K562 (cell line): ENCODE results near the gene TMEM208. TPM values are rescaled to one million over a fixed set of nuclear protein-coding genes. Genes with fewer than 3 reads are reported as not detected.
A peak's percentile ranks its signal among the peaks of the same experiment; 100 is the strongest.

ENCODE experiments used
- CHD2 ChIP-seq: IDR thresholded peaks from 2 replicates; pipeline ENCODE4 v1.6.1; 2011; ENCODE audit warnings: low read depth, low read length
- CREB1 ChIP-seq, 2 experiments: sonication (generic) in 1 of 2; formaldehyde crosslinking in 1 of 2; IDR thresholded peaks; 2 replicates each; pipeline versions ENCODE4 v1.6.1 to v1.8.0; 2012 to 2022; ENCODE audit warnings: inconsistent platforms in 1 of 2, mild to moderate bottlenecking in 1 of 2, missing genetic modification reagents in 1 of 2, moderate library complexity in 1 of 2
- CTBP1 ChIP-seq: fragments of 450-650 bp; IDR thresholded peaks from 2 replicates; pipeline ENCODE4 v1.6.1; 2016; ENCODE audit warnings: borderline replicate concordance
- KLF13 ChIP-seq: fragments of 450-650 bp; IDR thresholded peaks from 2 replicates; pipeline ENCODE4 v1.6.1; 2016; ENCODE audit warnings: missing genetic modification characterization, low read depth, mild to moderate bottlenecking, missing compliant biosample characterization, moderate library complexity, borderline replicate concordance
- MXI1 ChIP-seq: IDR thresholded peaks from 2 replicates; pipeline ENCODE4 v1.6.1; 2011; ENCODE audit warnings: low read depth, mild to moderate bottlenecking, improper control_type of control experiment, low read length
- NFIC ChIP-seq: fragments of 450-650 bp; IDR thresholded peaks from 2 replicates; pipeline ENCODE4 v1.6.1; 2017; ENCODE audit warnings: mild to moderate bottlenecking, inconsistent platforms
- NR2F6 ChIP-seq: fragments of 450-650 bp; formaldehyde crosslinking; IDR thresholded peaks from 2 replicates; pipeline ENCODE4 v1.4.0; 2020; ENCODE audit warnings: mild to moderate bottlenecking
- NR3C1 ChIP-seq: sonication (generic); formaldehyde crosslinking; IDR thresholded peaks from 2 replicates; pipeline ENCODE4 v1.8.1; 2022; ENCODE audit warnings: missing genetic modification reagents
- PHF8 ChIP-seq: fragments of 200-600 bp; sonication (generic); IDR thresholded peaks from 2 replicates; pipeline ENCODE4 v1.6.1; 2012; ENCODE audit warnings: mixed run types, mild to moderate bottlenecking, inconsistent platforms, low read length, moderate library complexity, borderline replicate concordance
- RNF2 ChIP-seq: sonication (generic); IDR thresholded peaks from 2 replicates; pipeline ENCODE4 v1.6.1; 2016
- TSC22D4 ChIP-seq: fragments of 450-650 bp; IDR thresholded peaks from 2 replicates; pipeline ENCODE4 v1.6.1; 2016; ENCODE audit warnings: missing genetic modification characterization, missing biosample characterization, control low read depth
- XRCC5 ChIP-seq: fragments of 200-400 bp; formaldehyde crosslinking; IDR thresholded peaks from 2 replicates; pipeline ENCODE4 v1.6.1; 2017; ENCODE audit warnings: low read depth, mild to moderate bottlenecking, low read length
- ZFP1 ChIP-seq: fragments of 450-650 bp; formaldehyde crosslinking; IDR thresholded peaks from 2 replicates; pipeline ENCODE4 v1.4.0; 2020; ENCODE audit warnings: mild to moderate bottlenecking, mixed read lengths
- ZNF785 ChIP-seq: fragments of 250-450 bp; sonication (Bioruptor Pico); IDR thresholded peaks from 2 replicates; pipeline ENCODE4 v1.4.0; 2020; ENCODE audit warnings: mild to moderate bottlenecking
- polyA plus RNA-seq, 8 experiments: library from polyadenylated mRNA; depleted of rRNA in 4 of 8; stranded (reverse) in 5 of 8; unstranded in 3 of 8; fragments of >200 nt; fragmentation: Nextera tagmentation in 2 of 8; fragmentation: Illumina TruSeq in 1 of 8; extraction: Ambion mirVana in 2 of 8; extraction: Trizol in 1 of 8; gene quantifications; 2 replicates each; pipeline versions ENCODE4 v1.2.1 to v1.2.3, GENCODE V29; 2011 to 2014; ENCODE audit warnings: inconsistent platforms in 1 of 8, missing spikeins in 1 of 8
- total RNA-seq, 7 experiments: library from RNA; depleted of rRNA in 6 of 7; stranded (reverse); fragments of >200 nt in 6 of 7; fragmentation: Illumina TruSeq in 2 of 7; extraction: Trizol in 2 of 7; gene quantifications; 2 replicates each; pipeline versions ENCODE4 v1.2.1 to v1.2.3, GENCODE V29; 2011 to 2021; ENCODE audit warnings: low replicate concordance in 1 of 7
- TF ChIP-seq, protein P1 (sequence below): fragments of 450-650 bp; formaldehyde crosslinking; IDR thresholded peaks from 2 replicates; pipeline ENCODE4 v1.4.0; 2020; ENCODE audit warnings: mild to moderate bottlenecking, moderate library complexity
- TF ChIP-seq, protein P2 (sequence below): sonication (generic); formaldehyde crosslinking; IDR thresholded peaks from 2 replicates; pipeline ENCODE4 v1.8.0; 2022; ENCODE audit warnings: missing genetic modification reagents, mild to moderate bottlenecking, borderline replicate concordance
- TF ChIP-seq, protein P3 (sequence below): fragments of 450-650 bp; IDR thresholded peaks from 2 replicates; pipeline ENCODE4 v1.6.1; 2016; ENCODE audit warnings: low read depth, mild to moderate bottlenecking, moderate library complexity
- TF ChIP-seq, protein P4 (sequence below), 3 experiments: fragments of 200-800 bp in 1 of 3; fragments of 250-450 bp in 1 of 3; fragments of 450-650 bp in 1 of 3; sonication (Bioruptor Pico) in 1 of 3; sonication (Bioruptor generic) in 1 of 3; formaldehyde crosslinking in 1 of 3; IDR thresholded peaks; 2 replicates each; pipeline versions ENCODE4 v1.6.1 to v1.8.0; 2016 to 2022; ENCODE audit warnings: mild to moderate bottlenecking in 2 of 3, missing genetic modification characterization in 2 of 3, missing compliant biosample characterization in 1 of 3, moderate library complexity in 1 of 3
- TF ChIP-seq, protein P5 (sequence below): sonication (generic); formaldehyde crosslinking; IDR thresholded peaks from 2 replicates; pipeline ENCODE4 v1.8.0; 2022; ENCODE audit warnings: missing genetic modification reagents, mild to moderate bottlenecking, borderline replicate concordance

Gene TMEM208
- total and polyA plus RNA-seq, 9 of the 15 experiments (the other 6 are each of a cell fraction or from before 2014, with no cell fraction given): 31.8 to 239 (median 54.3) TPM

DNA sequence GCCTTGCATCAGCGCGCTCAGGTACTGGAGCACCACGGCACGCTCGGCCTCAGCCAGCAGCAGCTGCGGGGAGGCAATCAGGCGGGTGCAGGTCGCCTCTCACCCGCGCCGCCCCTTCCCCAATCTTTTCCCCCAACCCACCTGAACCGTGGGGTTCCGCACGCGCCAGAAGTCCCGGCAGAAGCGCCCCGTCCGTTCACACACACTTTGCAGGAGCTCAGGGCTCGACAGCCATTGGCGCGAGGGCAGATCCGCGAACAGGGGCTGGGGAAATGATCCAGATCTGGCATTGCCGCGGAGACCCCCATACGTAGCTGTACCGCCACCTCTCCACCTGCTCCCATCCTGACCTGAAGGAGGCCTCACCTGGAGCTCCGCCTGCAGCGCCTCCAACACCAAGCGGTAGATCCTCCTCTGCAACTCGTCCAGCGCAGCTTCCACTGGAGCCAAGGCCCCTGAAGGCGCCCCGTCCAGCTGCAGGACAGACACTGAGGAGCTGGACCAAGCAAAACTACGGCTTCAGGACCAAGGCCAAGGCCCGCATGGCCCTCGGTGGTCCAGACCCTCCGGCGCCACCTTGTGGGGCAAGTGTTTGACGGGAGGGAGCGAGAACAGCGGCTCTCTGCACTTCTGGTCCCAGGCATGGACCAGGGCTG lies 41.8 kb upstream of the TMEM208 start (continued):
- TF ChIP-seq, protein P1, sequence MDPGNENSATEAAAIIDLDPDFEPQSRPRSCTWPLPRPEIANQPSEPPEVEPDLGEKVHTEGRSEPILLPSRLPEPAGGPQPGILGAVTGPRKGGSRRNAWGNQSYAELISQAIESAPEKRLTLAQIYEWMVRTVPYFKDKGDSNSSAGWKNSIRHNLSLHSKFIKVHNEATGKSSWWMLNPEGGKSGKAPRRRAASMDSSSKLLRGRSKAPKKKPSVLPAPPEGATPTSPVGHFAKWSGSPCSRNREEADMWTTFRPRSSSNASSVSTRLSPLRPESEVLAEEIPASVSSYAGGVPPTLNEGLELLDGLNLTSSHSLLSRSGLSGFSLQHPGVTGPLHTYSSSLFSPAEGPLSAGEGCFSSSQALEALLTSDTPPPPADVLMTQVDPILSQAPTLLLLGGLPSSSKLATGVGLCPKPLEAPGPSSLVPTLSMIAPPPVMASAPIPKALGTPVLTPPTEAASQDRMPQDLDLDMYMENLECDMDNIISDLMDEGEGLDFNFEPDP (CRISPR knock-in tag): no peak
- TF ChIP-seq CTBP1 (peak; percentile 83; the same call in 1 of the 2 replicates), NFIC (peak; percentile 30; the same call in 1 of the 2 replicates), ZFP1 (CRISPR knock-in tag) (no peak), KLF13 (tag) (no peak), TSC22D4 (tag) (no peak), XRCC5 (peak; percentile 93), MXI1 (peak; percentile 86), RNF2 (0 out of 2 replicates have a peak, but pooled peaks have one; percentile 21), ZNF785 (CRISPR knock-in tag) (no peak), CHD2 (no peak), NR2F6 (CRISPR knock-in tag) (no peak), PHF8 (no peak), CREB1 (IDR thresholded peaks at IDR 0.05) (no peak), CREB1 (CRISPR knock-in tag; IDR thresholded peaks at IDR 0.05) (peak; percentile 84), NR3C1 (peak; percentile 87; the same call in 1 of the 2 replicates)
- TF ChIP-seq, protein P2, sequence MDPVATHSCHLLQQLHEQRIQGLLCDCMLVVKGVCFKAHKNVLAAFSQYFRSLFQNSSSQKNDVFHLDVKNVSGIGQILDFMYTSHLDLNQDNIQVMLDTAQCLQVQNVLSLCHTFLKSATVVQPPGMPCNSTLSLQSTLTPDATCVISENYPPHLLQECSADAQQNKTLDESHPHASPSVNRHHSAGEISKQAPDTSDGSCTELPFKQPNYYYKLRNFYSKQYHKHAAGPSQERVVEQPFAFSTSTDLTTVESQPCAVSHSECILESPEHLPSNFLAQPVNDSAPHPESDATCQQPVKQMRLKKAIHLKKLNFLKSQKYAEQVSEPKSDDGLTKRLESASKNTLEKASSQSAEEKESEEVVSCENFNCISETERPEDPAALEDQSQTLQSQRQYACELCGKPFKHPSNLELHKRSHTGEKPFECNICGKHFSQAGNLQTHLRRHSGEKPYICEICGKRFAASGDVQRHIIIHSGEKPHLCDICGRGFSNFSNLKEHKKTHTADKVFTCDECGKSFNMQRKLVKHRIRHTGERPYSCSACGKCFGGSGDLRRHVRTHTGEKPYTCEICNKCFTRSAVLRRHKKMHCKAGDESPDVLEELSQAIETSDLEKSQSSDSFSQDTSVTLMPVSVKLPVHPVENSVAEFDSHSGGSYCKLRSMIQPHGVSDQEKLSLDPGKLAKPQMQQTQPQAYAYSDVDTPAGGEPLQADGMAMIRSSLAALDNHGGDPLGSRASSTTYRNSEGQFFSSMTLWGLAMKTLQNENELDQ (CRISPR knock-in tag): no peak
- TF ChIP-seq, protein P3, sequence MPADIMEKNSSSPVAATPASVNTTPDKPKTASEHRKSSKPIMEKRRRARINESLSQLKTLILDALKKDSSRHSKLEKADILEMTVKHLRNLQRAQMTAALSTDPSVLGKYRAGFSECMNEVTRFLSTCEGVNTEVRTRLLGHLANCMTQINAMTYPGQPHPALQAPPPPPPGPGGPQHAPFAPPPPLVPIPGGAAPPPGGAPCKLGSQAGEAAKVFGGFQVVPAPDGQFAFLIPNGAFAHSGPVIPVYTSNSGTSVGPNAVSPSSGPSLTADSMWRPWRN: no peak
- TF ChIP-seq, protein P4, sequence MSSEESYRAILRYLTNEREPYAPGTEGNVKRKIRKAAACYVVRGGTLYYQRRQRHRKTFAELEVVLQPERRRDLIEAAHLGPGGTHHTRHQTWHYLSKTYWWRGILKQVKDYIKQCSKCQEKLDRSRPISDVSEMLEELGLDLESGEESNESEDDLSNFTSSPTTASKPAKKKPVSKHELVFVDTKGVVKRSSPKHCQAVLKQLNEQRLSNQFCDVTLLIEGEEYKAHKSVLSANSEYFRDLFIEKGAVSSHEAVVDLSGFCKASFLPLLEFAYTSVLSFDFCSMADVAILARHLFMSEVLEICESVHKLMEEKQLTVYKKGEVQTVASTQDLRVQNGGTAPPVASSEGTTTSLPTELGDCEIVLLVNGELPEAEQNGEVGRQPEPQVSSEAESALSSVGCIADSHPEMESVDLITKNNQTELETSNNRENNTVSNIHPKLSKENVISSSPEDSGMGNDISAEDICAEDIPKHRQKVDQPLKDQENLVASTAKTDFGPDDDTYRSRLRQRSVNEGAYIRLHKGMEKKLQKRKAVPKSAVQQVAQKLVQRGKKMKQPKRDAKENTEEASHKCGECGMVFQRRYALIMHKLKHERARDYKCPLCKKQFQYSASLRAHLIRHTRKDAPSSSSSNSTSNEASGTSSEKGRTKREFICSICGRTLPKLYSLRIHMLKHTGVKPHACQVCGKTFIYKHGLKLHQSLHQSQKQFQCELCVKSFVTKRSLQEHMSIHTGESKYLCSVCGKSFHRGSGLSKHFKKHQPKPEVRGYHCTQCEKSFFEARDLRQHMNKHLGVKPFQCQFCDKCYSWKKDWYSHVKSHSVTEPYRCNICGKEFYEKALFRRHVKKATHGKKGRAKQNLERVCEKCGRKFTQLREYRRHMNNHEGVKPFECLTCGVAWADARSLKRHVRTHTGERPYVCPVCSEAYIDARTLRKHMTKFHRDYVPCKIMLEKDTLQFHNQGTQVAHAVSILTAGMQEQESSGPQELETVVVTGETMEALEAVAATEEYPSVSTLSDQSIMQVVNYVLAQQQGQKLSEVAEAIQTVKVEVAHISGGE (CRISPR knock-in tag; IDR thresholded peaks at IDR 0.05): peak in 1 of 3 experiments; percentile 24; a peak in 1 of 6 replicates
- TF ChIP-seq, protein P5, sequence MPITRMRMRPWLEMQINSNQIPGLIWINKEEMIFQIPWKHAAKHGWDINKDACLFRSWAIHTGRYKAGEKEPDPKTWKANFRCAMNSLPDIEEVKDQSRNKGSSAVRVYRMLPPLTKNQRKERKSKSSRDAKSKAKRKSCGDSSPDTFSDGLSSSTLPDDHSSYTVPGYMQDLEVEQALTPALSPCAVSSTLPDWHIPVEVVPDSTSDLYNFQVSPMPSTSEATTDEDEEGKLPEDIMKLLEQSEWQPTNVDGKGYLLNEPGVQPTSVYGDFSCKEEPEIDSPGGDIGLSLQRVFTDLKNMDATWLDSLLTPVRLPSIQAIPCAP (CRISPR knock-in tag): 0 out of 2 replicates have a peak, but pooled peaks have one; percentile 72
